HepG2 (cell line): ENCODE measurements around the gene LTB4R2. TPM values are rescaled to one million over a fixed set of nuclear protein-coding genes. Genes with fewer than 3 reads are reported as not detected.

Experiments
- DZIP1 ChIP-seq: sonication (generic); formaldehyde crosslinking; IDR thresholded peaks from 2 replicates; pipeline ENCODE4 v1.5.0; 2020; ENCODE audit warnings: mild to moderate bottlenecking, missing genetic modification reagents
- JDP2 ChIP-seq: sonication (generic); formaldehyde crosslinking; IDR thresholded peaks from 2 replicates; pipeline ENCODE4 v1.8.1; 2022; ENCODE audit warnings: missing genetic modification reagents, borderline replicate concordance
- JUN ChIP-seq: sonication (generic); formaldehyde crosslinking; IDR thresholded peaks from 2 replicates; pipeline ENCODE4 v1.4.0; 2020; ENCODE audit warnings: mild to moderate bottlenecking, missing genetic modification reagents
- KAT2B ChIP-seq: fragments of 150-350 bp; IDR thresholded peaks from 2 replicates; pipeline ENCODE4 v1.6.1; 2014; ENCODE audit warnings: low read depth, low read length, borderline replicate concordance
- RNF2 ChIP-seq: fragments of 450-650 bp; conservative IDR thresholded peaks from 2 replicates; pipeline ENCODE4 v1.6.1; 2016; ENCODE audit warnings: low read depth
- SP4 ChIP-seq: sonication (generic); formaldehyde crosslinking; IDR thresholded peaks from 2 replicates; pipeline ENCODE4 v1.8.1; 2023; ENCODE audit warnings: mild to moderate bottlenecking, missing genetic modification reagents
- ZBED4 ChIP-seq: sonication (generic); formaldehyde crosslinking; IDR thresholded peaks from 2 replicates; pipeline ENCODE4 v1.4.0; 2020; ENCODE audit warnings: missing genetic modification reagents, borderline replicate concordance
- ZFAT ChIP-seq: sonication (generic); formaldehyde crosslinking; conservative IDR thresholded peaks from 2 replicates; pipeline ENCODE4 v1.8.1; 2023; ENCODE audit warnings: missing genetic modification reagents, inconsistent platforms
- ZMYM3 ChIP-seq: sonication (generic); formaldehyde crosslinking; IDR thresholded peaks from 2 replicates; pipeline ENCODE4 v1.5.1; 2020; ENCODE audit warnings: mild to moderate bottlenecking, missing genetic modification reagents
- ZNF619 ChIP-seq: sonication (generic); formaldehyde crosslinking; IDR thresholded peaks from 2 replicates; pipeline ENCODE4 v1.4.0; 2020; ENCODE audit warnings: mild to moderate bottlenecking, missing genetic modification reagents
- ZNF629 ChIP-seq: sonication (generic); formaldehyde crosslinking; conservative IDR thresholded peaks from 2 replicates; pipeline ENCODE4 v1.5.0; 2020; ENCODE audit warnings: missing genetic modification reagents
- ZNF747 ChIP-seq: sonication (generic); formaldehyde crosslinking; IDR thresholded peaks from 2 replicates; pipeline ENCODE4 v1.8.1; 2023; ENCODE audit warnings: missing genetic modification reagents, mild to moderate bottlenecking, borderline replicate concordance
- ZNF790 ChIP-seq: sonication (generic); formaldehyde crosslinking; IDR thresholded peaks from 2 replicates; pipeline ENCODE4 v1.8.0; 2022; ENCODE audit warnings: missing genetic modification reagents, mild to moderate bottlenecking, borderline replicate concordance
- ZSCAN25 ChIP-seq: sonication (generic); formaldehyde crosslinking; IDR thresholded peaks from 2 replicates; pipeline ENCODE4 v1.8.0; 2022; ENCODE audit warnings: mild to moderate bottlenecking, missing genetic modification reagents
- polyA plus RNA-seq, 8 experiments: library from polyadenylated mRNA; depleted of rRNA in 3 of 8; stranded (reverse) in 7 of 8; unstranded in 1 of 8; fragments of >200 nt; fragmentation: Illumina TruSeq in 4 of 8; extraction: Trizol in 4 of 8; gene quantifications; 2 replicates each; pipeline versions ENCODE4 v1.2.1 to v1.2.3, GENCODE V29; 2011 to 2016; ENCODE audit warnings: low read depth in 4 of 8, missing spikeins in 1 of 8, mixed read lengths in 1 of 8; ENCODE audit not compliant: insufficient read depth in 1 of 8
- total RNA-seq, 5 experiments: library from RNA; depleted of rRNA; stranded (reverse); fragments of >200 nt; fragmentation: Illumina TruSeq; extraction: Trizol; gene quantifications; 2 replicates each; pipeline ENCODE4 v1.2.3, GENCODE V29; 2016; ENCODE audit warnings: low read depth in 1 of 5
- TF ChIP-seq, protein P1 (sequence below): sonication (generic); formaldehyde crosslinking; IDR thresholded peaks from 2 replicates; pipeline ENCODE4 v1.4.0; 2020; ENCODE audit warnings: missing genetic modification reagents
- TF ChIP-seq, protein P2 (sequence below): sonication (generic); IDR thresholded peaks from 2 replicates; pipeline ENCODE4 v1.6.1; 2016; ENCODE audit warnings: low read depth, borderline replicate concordance
- TF ChIP-seq, protein P3 (sequence below): conservative IDR thresholded peaks from 2 replicates; pipeline ENCODE4 v1.6.1; 2018; ENCODE audit warnings: missing genetic modification reagents
- TF ChIP-seq, protein P4 (sequence below): sonication (generic); formaldehyde crosslinking; IDR thresholded peaks from 2 replicates; pipeline ENCODE4 v1.8.1; 2023; ENCODE audit warnings: mild to moderate bottlenecking, missing genetic modification reagents, borderline replicate concordance

The LTB4R2 gene
- total and polyA plus RNA-seq, 2 of the 13 experiments (the other 11 are each of a cell fraction or from before 2014, with no cell fraction given) = 3.9 to 6.9 TPM

- TF ChIP-seq DZIP1 = no peak
- TF ChIP-seq, protein P1, sequence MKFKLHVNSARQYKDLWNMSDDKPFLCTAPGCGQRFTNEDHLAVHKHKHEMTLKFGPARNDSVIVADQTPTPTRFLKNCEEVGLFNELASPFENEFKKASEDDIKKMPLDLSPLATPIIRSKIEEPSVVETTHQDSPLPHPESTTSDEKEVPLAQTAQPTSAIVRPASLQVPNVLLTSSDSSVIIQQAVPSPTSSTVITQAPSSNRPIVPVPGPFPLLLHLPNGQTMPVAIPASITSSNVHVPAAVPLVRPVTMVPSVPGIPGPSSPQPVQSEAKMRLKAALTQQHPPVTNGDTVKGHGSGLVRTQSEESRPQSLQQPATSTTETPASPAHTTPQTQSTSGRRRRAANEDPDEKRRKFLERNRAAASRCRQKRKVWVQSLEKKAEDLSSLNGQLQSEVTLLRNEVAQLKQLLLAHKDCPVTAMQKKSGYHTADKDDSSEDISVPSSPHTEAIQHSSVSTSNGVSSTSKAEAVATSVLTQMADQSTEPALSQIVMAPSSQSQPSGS (CRISPR knock-in tag) = no peak
- TF ChIP-seq ZNF629 (CRISPR knock-in tag) = no peak
- no peak for TF ChIP-seq ZNF790 (CRISPR knock-in tag)
- no peak for TF ChIP-seq ZNF747 (CRISPR knock-in tag)
- TF ChIP-seq JDP2 (CRISPR knock-in tag) = no peak
- no peak for TF ChIP-seq RNF2
- TF ChIP-seq SP4 (CRISPR knock-in tag) = no peak
- TF ChIP-seq ZFAT = no peak
- TF ChIP-seq ZSCAN25 (CRISPR knock-in tag) = no peak
- no peak for TF ChIP-seq ZNF619 (CRISPR knock-in tag)
- TF ChIP-seq, protein P2, sequence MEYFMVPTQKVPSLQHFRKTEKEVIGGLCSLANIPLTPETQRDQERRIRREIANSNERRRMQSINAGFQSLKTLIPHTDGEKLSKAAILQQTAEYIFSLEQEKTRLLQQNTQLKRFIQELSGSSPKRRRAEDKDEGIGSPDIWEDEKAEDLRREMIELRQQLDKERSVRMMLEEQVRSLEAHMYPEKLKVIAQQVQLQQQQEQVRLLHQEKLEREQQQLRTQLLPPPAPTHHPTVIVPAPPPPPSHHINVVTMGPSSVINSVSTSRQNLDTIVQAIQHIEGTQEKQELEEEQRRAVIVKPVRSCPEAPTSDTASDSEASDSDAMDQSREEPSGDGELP = peak; percentile 38; the same call in 1 of the 2 replicates
- TF ChIP-seq JUN = 0 out of 2 replicates have a peak, but pooled peaks have one; percentile 55
- TF ChIP-seq, protein P3, sequence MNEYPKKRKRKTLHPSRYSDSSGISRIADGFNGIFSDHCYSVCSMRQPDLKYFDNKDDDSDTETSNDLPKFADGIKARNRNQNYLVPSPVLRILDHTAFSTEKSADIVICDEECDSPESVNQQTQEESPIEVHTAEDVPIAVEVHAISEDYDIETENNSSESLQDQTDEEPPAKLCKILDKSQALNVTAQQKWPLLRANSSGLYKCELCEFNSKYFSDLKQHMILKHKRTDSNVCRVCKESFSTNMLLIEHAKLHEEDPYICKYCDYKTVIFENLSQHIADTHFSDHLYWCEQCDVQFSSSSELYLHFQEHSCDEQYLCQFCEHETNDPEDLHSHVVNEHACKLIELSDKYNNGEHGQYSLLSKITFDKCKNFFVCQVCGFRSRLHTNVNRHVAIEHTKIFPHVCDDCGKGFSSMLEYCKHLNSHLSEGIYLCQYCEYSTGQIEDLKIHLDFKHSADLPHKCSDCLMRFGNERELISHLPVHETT (CRISPR knock-in tag) = no peak
- peak; percentile 65; the same call in 1 of the 2 replicates for TF ChIP-seq ZMYM3 (CRISPR knock-in tag)
- TF ChIP-seq KAT2B = no peak
- no peak; the same call in 1 of the 2 replicates for TF ChIP-seq ZBED4
- TF ChIP-seq, protein P4, sequence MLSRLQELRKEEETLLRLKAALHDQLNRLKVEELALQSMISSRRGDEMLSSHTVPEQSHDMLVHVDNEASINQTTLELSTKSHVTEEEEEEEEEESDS (CRISPR knock-in tag) = peak; percentile 58; the same call in 1 of the 2 replicates
These were observed 34.1 kb downstream of the LTB4R2 start (continued) for GRCh38 chr14:24343795-24344660.
